ENCODE measurements around the gene KIF12. TPM values are rescaled to one million over a fixed set of nuclear protein-coding genes. Genes with fewer than 3 reads are reported as not detected.
"Not testable (repeated sequence)": the region's sequence is repeated elsewhere in the genome, so short reads cannot be mapped to it uniquely, and the experiment has no call there.

Gene KIF12
- total RNA-seq, 2 donors from 2014 or later = not detected

GRCh38 chr9:114082763-114083412 is 16.2 kb downstream of the KIF12 start:
- H3K27ac Mint-ChIP-seq; H3K36me3 Mint-ChIP-seq (ENCODE audit: insufficient read depth in 2 of 2); H3K9me3 Mint-ChIP-seq; H3K27me3 Mint-ChIP-seq (ENCODE audit: low read depth); ATAC-seq (replicated peaks in 1 of 2); DNase-seq; H3K4me1 Mint-ChIP-seq (ENCODE audit: low read depth); H3K4me3 Mint-ChIP-seq: not testable (repeated sequence)

- Mint-ChIP-seq H3K9me3 (no peaks in the 10 kb centered on the region), H3K27ac (no peak overlapping the region), H3K36me3 (ENCODE audit: insufficient read depth in 2 of 2) (no peaks in the 10 kb centered on the region), H3K4me3 (no peak overlapping the region), H3K27me3 (ENCODE audit: low read depth) (peaks cover 2% of the 10 kb centered on the region), H3K4me1 (ENCODE audit: low read depth) (no peaks in the 10 kb centered on the region)
- ATAC-seq (replicated peaks in 1 of 2) (peak; percentile 81 to 92), DNase-seq (peak; percentile 81 to 86)
Measured at GRCh38 chr9:114082017-114082762, 16.9 kb downstream of the KIF12 start.

GRCh38 chr9:114081441-114082016 is 17.6 kb downstream of the KIF12 start:
- ATAC-seq (replicated peaks in 1 of 2) (no peak), DNase-seq (no peak)
- H3K9me3 Mint-ChIP-seq = no peaks in the 10 kb centered on the region
- H3K4me1 Mint-ChIP-seq (ENCODE audit: low read depth) = no peaks in the 10 kb centered on the region
- H3K4me3 Mint-ChIP-seq = no peak overlapping the region
- H3K36me3 Mint-ChIP-seq (ENCODE audit: insufficient read depth in 2 of 2) = no peaks in the 10 kb centered on the region
- no peak overlapping the region for H3K27ac Mint-ChIP-seq
- H3K27me3 Mint-ChIP-seq (ENCODE audit: low read depth) = peaks cover 9% of the 10 kb centered on the region

GRCh38 chr9:114080773-114081440 is 18.2 kb downstream of the KIF12 start:
- Mint-ChIP-seq H3K9me3 (no peaks in the 10 kb centered on the region), H3K4me1 (ENCODE audit: low read depth) (no peaks in the 10 kb centered on the region), H3K4me3 (no peak overlapping the region), H3K36me3 (ENCODE audit: insufficient read depth in 2 of 2) (no peaks in the 10 kb centered on the region), H3K27ac (no peak overlapping the region), H3K27me3 (ENCODE audit: low read depth) (peaks cover 15% of the 10 kb centered on the region)
- DNase-seq (no peak), ATAC-seq (replicated peaks in 1 of 2) (no peak)

- Mint-ChIP-seq H3K36me3 (ENCODE audit: insufficient read depth in 2 of 2) (no peaks in the 10 kb centered on the region), H3K27me3 (ENCODE audit: low read depth) (peaks cover 21% of the 10 kb centered on the region), H3K27ac (no peak overlapping the region), H3K4me3 (no peak overlapping the region), H3K4me1 (ENCODE audit: low read depth) (no peaks in the 10 kb centered on the region), H3K9me3 (no peaks in the 10 kb centered on the region)
- no peak for ATAC-seq (replicated peaks in 1 of 2)
- DNase-seq = no peak
Measured at GRCh38 chr9:114080195-114080772, 18.8 kb downstream of the KIF12 start.

GRCh38 chr9:114078781-114079156 is 20.3 kb downstream of the KIF12 start:
- Mint-ChIP-seq H3K36me3 (ENCODE audit: insufficient read depth in 2 of 2) (no peaks in the 10 kb centered on the region), H3K4me1 (ENCODE audit: low read depth) (no peaks in the 10 kb centered on the region), H3K9me3 (no peaks in the 10 kb centered on the region), H3K27ac (no peak overlapping the region), H3K27me3 (ENCODE audit: low read depth) (peaks cover 32% of the 10 kb centered on the region), H3K4me3 (no peak overlapping the region)
- DNase-seq (no peak), ATAC-seq (replicated peaks in 1 of 2) (no peak)

- Mint-ChIP-seq H3K27me3 (ENCODE audit: low read depth) (peaks cover 32% of the 10 kb centered on the region), H3K27ac (no peak within 1 kb of the TSS), H3K4me1 (ENCODE audit: low read depth) (no peaks in the 10 kb centered on the region), H3K9me3 (no peaks in the 10 kb centered on the region), H3K4me3 (no peak within 1 kb of the TSS), H3K36me3 (ENCODE audit: insufficient read depth in 2 of 2) (no peaks in the 10 kb centered on the region)
- DNase-seq = no peak
- ATAC-seq (replicated peaks in 1 of 2) = no peak
Measured at GRCh38 chr9:114078021-114078780, 20.9 kb downstream of the KIF12 start, which contains the start of gene AMBP. Gene AMBP, minus strand, starts transcription at chr9:114078300. Its CDS starts 91 bp downstream, at chr9:114078209.

GRCh38 chr9:114077162-114077837 is 21.8 kb downstream of the KIF12 start:
- Mint-ChIP-seq H3K4me1 (ENCODE audit: low read depth) (no peaks in the 10 kb centered on the region), H3K36me3 (ENCODE audit: insufficient read depth in 2 of 2) (no peaks in the 10 kb centered on the region), H3K4me3 (no peak overlapping the region), H3K27me3 (ENCODE audit: low read depth) (peaks cover 32% of the 10 kb centered on the region), H3K9me3 (no peaks in the 10 kb centered on the region), H3K27ac (no peak overlapping the region)
- ATAC-seq (replicated peaks in 1 of 2) (no peak), DNase-seq (no peak)

GRCh38 chr9:114076237-114077161 is 22.6 kb downstream of the KIF12 start:
- Mint-ChIP-seq H3K27me3 (ENCODE audit: low read depth) (peaks cover 32% of the 10 kb centered on the region), H3K36me3 (ENCODE audit: insufficient read depth in 2 of 2) (no peaks in the 10 kb centered on the region), H3K4me1 (ENCODE audit: low read depth) (no peaks in the 10 kb centered on the region), H3K9me3 (no peaks in the 10 kb centered on the region), H3K4me3 (no peak overlapping the region), H3K27ac (no peak overlapping the region)
- no peak for ATAC-seq (replicated peaks in 1 of 2)
- no peak for DNase-seq

GRCh38 chr9:114075602-114076001 is 23.5 kb downstream of the KIF12 start:
- ATAC-seq (replicated peaks in 1 of 2) (no peak), DNase-seq (no peak)
- no peak overlapping the region for H3K27ac Mint-ChIP-seq
- no peaks in the 10 kb centered on the region for H3K9me3 Mint-ChIP-seq
- no peak overlapping the region for H3K4me3 Mint-ChIP-seq
- H3K27me3 Mint-ChIP-seq (ENCODE audit: low read depth) = peaks cover 32% of the 10 kb centered on the region
- H3K36me3 Mint-ChIP-seq (ENCODE audit: insufficient read depth in 2 of 2) = no peaks in the 10 kb centered on the region
- no peaks in the 10 kb centered on the region for H3K4me1 Mint-ChIP-seq (ENCODE audit: low read depth)
